Fibroblast of lung (primary cell): ENCODE data around the gene CUTA. TPM values are rescaled to one million over a fixed set of nuclear protein-coding genes. Genes with fewer than 3 reads are reported as not detected.
A peak's percentile ranks its signal among the peaks of the same experiment; 100 is the strongest.

Experiments
- DNase-seq, 2 donors: peaks; one replicate each; pipeline versions ENCODE4 v3.0.0 to v3.0.0-alpha.2; 2010; ENCODE audit warnings: low read depth in 2 of 2
- H2AFZ ChIP-seq: 2 replicates; pipeline ENCODE4 v1.5.1; 2012; ENCODE audit warnings: low read length, control low read depth, inconsistent platforms
- H3K27ac ChIP-seq: 2 replicates; pipeline ENCODE4 v1.5.1; 2011; ENCODE audit warnings: low read length, control low read depth; ENCODE audit not compliant: insufficient read depth
- H3K27me3 ChIP-seq: 2 replicates; pipeline ENCODE4 v1.5.1; 2011; ENCODE audit warnings: mild to moderate bottlenecking, low read length; ENCODE audit not compliant: control insufficient read depth, insufficient read depth
- H3K36me3 ChIP-seq: 2 replicates; pipeline ENCODE4 v1.5.1; 2011; ENCODE audit warnings: low read length; ENCODE audit not compliant: control insufficient read depth, insufficient read depth
- H3K4me1 ChIP-seq: 2 replicates; pipeline ENCODE4 v1.5.1; 2011; ENCODE audit warnings: low read length; ENCODE audit not compliant: control insufficient read depth, insufficient read depth; ENCODE audit errors: extremely low read depth
- H3K4me2 ChIP-seq: 2 replicates; pipeline ENCODE4 v1.5.1; 2011; ENCODE audit warnings: low read length, control low read depth; ENCODE audit not compliant: insufficient read depth; ENCODE audit errors: extremely low read depth
- H3K4me3 ChIP-seq, 4 experiments: fragments of 200-600 bp in 1 of 4; sonication (generic) in 1 of 4; replicated peaks in 1 of 4; 2 replicates each; pipeline ENCODE4 v1.5.1; 2011 to 2016; ENCODE audit warnings: low read length in 4 of 4, low read depth in 3 of 4, mild to moderate bottlenecking in 3 of 4, control low read depth in 2 of 4, inconsistent platforms in 1 of 4, mixed read lengths in 1 of 4; ENCODE audit not compliant: insufficient read depth in 1 of 4; ENCODE audit errors: control extremely low read depth in 1 of 4
- H3K79me2 ChIP-seq: 2 replicates; pipeline ENCODE4 v1.5.1; 2012; ENCODE audit warnings: mild to moderate bottlenecking, low read length, inconsistent platforms; ENCODE audit not compliant: control insufficient read depth, insufficient read depth
- H3K9ac ChIP-seq: 2 replicates; pipeline ENCODE4 v1.5.1; 2011; ENCODE audit warnings: mild to moderate bottlenecking, low read length, control low read depth; ENCODE audit not compliant: insufficient read depth
- H3K9me3 ChIP-seq: 2 replicates; pipeline ENCODE4 v1.5.1; 2012; ENCODE audit warnings: low read depth, low read length; ENCODE audit not compliant: control insufficient read depth, insufficient read depth
- H4K20me1 ChIP-seq: 2 replicates; pipeline ENCODE4 v1.5.1; 2011; ENCODE audit warnings: low read length; ENCODE audit not compliant: control insufficient read depth, insufficient read depth; ENCODE audit errors: extremely low read depth
- EZH2 ChIP-seq: IDR thresholded peaks from 2 replicates; pipeline ENCODE4 v1.5.1; 2012; ENCODE audit warnings: low read length, control low read depth, mild to moderate bottlenecking; ENCODE audit errors: missing control alignments
- polyA plus RNA-seq, 2 donors: library from polyadenylated mRNA; depleted of rRNA in 1 of 2; stranded (reverse) in 1 of 2; unstranded in 1 of 2; fragments of >200 nt; gene quantifications; 2 replicates each; pipeline ENCODE4 v1.2.1, GENCODE V29; 2011 to 2012; ENCODE audit warnings: missing spikeins in 1 of 2
- total RNA-seq: library from RNA; depleted of rRNA; stranded (reverse); fragments of >200 nt; gene quantifications from 2 replicates; pipeline ENCODE4 v1.2.1, GENCODE V29; 2014
- TF ChIP-seq, protein P1 (sequence below), 2 donors: IDR thresholded peaks in 1 of 2; conservative IDR thresholded peaks in 1 of 2; 1 replicate in 1 of 2; 2 replicates in 1 of 2; pipeline ENCODE4 v1.5.1; 2011 to 2012; ENCODE audit warnings: low read length in 2 of 2, control low read depth in 1 of 2, inconsistent platforms in 1 of 2, low read depth in 1 of 2, mild to moderate bottlenecking in 1 of 2

The CUTA gene
- total and polyA plus RNA-seq, 2 donors (not counting 1 experiment from before 2014, with no cell fraction given) = 127 to 264 TPM

- no peak overlapping the region for H2AFZ ChIP-seq
- H3K9ac ChIP-seq = no peak overlapping the region
- H3K4me2 ChIP-seq = peak overlapping the region; percentile 81
- H3K4me3 ChIP-seq = peak overlapping the region; percentile 45 to 67 (median 58)
- DNase-seq = no peak
- no peaks in the 10 kb centered on the region for H3K27me3 ChIP-seq
- H3K4me1 ChIP-seq = peaks cover 27% of the 10 kb centered on the region
- peaks cover 6% of the 10 kb centered on the region for H3K36me3 ChIP-seq
- no peaks in the 10 kb centered on the region for H3K9me3 ChIP-seq
- no peaks in the 10 kb centered on the region for H4K20me1 ChIP-seq
- no peak for TF ChIP-seq EZH2
- TF ChIP-seq, protein P1, sequence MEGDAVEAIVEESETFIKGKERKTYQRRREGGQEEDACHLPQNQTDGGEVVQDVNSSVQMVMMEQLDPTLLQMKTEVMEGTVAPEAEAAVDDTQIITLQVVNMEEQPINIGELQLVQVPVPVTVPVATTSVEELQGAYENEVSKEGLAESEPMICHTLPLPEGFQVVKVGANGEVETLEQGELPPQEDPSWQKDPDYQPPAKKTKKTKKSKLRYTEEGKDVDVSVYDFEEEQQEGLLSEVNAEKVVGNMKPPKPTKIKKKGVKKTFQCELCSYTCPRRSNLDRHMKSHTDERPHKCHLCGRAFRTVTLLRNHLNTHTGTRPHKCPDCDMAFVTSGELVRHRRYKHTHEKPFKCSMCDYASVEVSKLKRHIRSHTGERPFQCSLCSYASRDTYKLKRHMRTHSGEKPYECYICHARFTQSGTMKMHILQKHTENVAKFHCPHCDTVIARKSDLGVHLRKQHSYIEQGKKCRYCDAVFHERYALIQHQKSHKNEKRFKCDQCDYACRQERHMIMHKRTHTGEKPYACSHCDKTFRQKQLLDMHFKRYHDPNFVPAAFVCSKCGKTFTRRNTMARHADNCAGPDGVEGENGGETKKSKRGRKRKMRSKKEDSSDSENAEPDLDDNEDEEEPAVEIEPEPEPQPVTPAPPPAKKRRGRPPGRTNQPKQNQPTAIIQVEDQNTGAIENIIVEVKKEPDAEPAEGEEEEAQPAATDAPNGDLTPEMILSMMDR (conservative IDR thresholded peaks at IDR 0.05 in 1 of 2, IDR thresholded peaks at IDR 0.05 in 1 of 2; ENCODE audit: low read depth in 1 of 2, low read length in 2 of 2) = no peak
- no peak overlapping the region for H3K27ac ChIP-seq
- peaks cover 29% of the 10 kb centered on the region for H3K79me2 ChIP-seq
Measured at GRCh38 chr6:33420491-33421343, 2.8 kb upstream of the CUTA start.

GRCh38 chr6:33419580-33420490, 1.9 kb upstream of the CUTA start, which contains the start of gene SYNGAP1:
Gene SYNGAP1 (plus strand): TSS chr6:33420065. CDS start chr6:33420265, 200 bp downstream.
- TF ChIP-seq, protein P1 (conservative IDR thresholded peaks at IDR 0.05 in 1 of 2, IDR thresholded peaks at IDR 0.05 in 1 of 2; ENCODE audit: low read depth in 1 of 2, low read length in 2 of 2) = no peak
- no peak for TF ChIP-seq EZH2
- peak; percentile 73 to 74 for DNase-seq
- peak within 1 kb of the TSS; percentile 75 for H3K9ac ChIP-seq
- H3K27me3 ChIP-seq = no peaks in the 10 kb centered on the region
- peaks cover 8% of the 10 kb centered on the region for H3K36me3 ChIP-seq
- peak within 1 kb of the TSS; percentile 100 for H3K27ac ChIP-seq
- no peak within 1 kb of the TSS for H2AFZ ChIP-seq
- peaks cover 28% of the 10 kb centered on the region for H3K4me1 ChIP-seq
- H3K4me3 ChIP-seq = peak within 1 kb of the TSS; percentile 45 to 67 (median 60)
- peaks cover 38% of the 10 kb centered on the region for H3K79me2 ChIP-seq
- H4K20me1 ChIP-seq = no peaks in the 10 kb centered on the region
- H3K4me2 ChIP-seq = peak within 1 kb of the TSS; percentile 97
- H3K9me3 ChIP-seq = no peaks in the 10 kb centered on the region
